ENCODE data around the gene INPPL1.
"Not testable (repeated sequence)": the region's sequence is repeated elsewhere in the genome, so short reads cannot be mapped to it uniquely, and the experiment has no call there.

The INPPL1 gene

DNA sequence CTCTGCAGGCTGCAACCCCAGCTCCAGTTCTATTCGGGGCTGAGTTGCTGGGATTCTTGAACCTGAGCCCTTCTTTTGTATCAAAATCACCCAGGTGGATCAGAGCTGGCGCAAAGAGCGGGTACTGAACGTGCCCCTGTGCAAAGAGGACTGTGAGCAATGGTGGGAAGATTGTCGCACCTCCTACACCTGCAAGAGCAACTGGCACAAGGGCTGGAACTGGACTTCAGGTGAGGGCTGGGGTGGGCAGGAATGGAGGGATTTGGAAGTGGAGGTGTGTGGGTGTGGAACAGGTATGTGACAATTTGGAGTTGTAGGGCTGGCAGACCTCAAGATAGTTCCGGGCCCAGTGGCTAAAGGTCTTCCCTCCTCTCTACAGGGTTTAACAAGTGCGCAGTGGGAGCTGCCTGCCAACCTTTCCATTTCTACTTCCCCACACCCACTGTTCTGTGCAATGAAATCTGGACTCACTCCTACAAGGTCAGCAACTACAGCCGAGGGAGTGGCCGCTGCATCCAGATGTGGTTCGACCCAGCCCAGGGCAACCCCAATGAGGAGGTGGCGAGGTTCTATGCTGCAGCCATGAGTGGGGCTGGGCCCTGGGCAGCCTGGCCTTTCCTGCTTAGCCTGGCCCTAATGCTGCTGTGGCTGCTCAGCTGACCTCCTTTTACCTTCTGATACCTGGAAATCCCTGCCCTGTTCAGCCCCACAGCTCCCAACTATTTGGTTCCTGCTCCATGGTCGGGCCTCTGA is 28.9 kb upstream of the INPPL1 start:
- Histone ChIP-seq H3K36me3 (ENCODE audit: control insufficient read depth, insufficient read depth, low read length) (no peaks in the 10 kb centered on the region), H3K9ac (ENCODE audit: low read length) (no peak overlapping the region), H3K4me1 (ENCODE audit: control insufficient read depth, insufficient read depth, low read length) (no peaks in the 10 kb centered on the region), H3K4me3 (ENCODE audit: low read length) (no peak overlapping the region), H3K27me3 (ENCODE audit: control insufficient read depth, insufficient read depth, low read length) (no peaks in the 10 kb centered on the region), H3K27ac (ENCODE audit: low read depth, low read length) (no peak overlapping the region)

GRCh38 chr11:72201445-72201844 is 23.1 kb upstream of the INPPL1 start:
- not testable (repeated sequence) for H3K27ac ChIP-seq (ENCODE audit: low read depth, low read length); H3K4me1 ChIP-seq (ENCODE audit: control insufficient read depth, insufficient read depth, low read length); H3K4me3 ChIP-seq (ENCODE audit: low read length); H3K36me3 ChIP-seq (ENCODE audit: control insufficient read depth, insufficient read depth, low read length); H3K9ac ChIP-seq (ENCODE audit: low read length); H3K27me3 ChIP-seq (ENCODE audit: control insufficient read depth, insufficient read depth, low read length)

GRCh38 chr11:72202571-72202970 is 22.0 kb upstream of the INPPL1 start:
- Histone ChIP-seq H3K4me1 (ENCODE audit: control insufficient read depth, insufficient read depth, low read length) (no peaks in the 10 kb centered on the region), H3K27me3 (ENCODE audit: control insufficient read depth, insufficient read depth, low read length) (no peaks in the 10 kb centered on the region), H3K27ac (ENCODE audit: low read depth, low read length) (no peak overlapping the region), H3K9ac (ENCODE audit: low read length) (no peak overlapping the region), H3K36me3 (ENCODE audit: control insufficient read depth, insufficient read depth, low read length) (no peaks in the 10 kb centered on the region), H3K4me3 (ENCODE audit: low read length) (no peak overlapping the region)

DNA sequence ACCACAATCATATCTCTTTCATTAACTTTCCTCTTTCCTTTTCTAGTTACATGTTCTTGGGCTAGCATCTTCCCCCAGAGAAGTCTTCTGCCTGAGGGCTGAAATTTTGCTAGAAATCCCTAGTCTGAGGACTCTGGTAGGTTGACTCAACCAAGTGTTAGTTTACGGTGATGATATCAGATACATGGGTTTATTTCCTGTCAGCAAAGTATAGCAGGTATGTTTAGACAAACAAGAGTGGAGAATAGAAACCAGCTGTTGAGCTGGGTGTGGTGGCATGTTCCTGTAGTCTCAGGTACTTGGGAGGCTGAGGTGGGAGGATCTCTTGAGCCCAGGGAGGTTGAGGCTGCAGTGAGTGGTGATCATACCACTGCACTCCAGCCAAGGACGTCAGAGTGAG is 21.4 kb upstream of the INPPL1 start:
- Histone ChIP-seq H3K4me1 (ENCODE audit: control insufficient read depth, insufficient read depth, low read length) (no peaks in the 10 kb centered on the region), H3K27ac (ENCODE audit: low read depth, low read length) (no peak overlapping the region), H3K36me3 (ENCODE audit: control insufficient read depth, insufficient read depth, low read length) (no peaks in the 10 kb centered on the region)

DNA sequence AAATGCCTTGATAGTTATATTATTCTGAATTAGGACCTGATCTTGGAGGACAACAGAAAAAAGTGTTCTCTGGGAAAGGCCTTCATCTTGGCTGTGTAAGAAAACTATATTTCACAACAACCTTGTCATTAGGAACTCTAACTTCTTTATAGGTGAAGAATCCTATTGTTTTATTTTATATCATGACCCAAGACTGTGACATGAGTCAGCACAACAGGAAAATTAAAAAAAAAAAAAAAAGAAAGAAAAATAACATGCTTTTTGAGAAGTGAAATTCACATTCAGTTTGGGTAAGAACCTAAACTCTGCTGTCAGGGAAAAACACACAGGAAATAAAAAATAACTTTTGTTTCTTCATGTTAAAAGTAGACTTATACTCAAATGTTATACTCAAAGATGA is 19.7 kb upstream of the INPPL1 start:
- H3K4me1 ChIP-seq (ENCODE audit: control insufficient read depth, insufficient read depth, low read length) = no peaks in the 10 kb centered on the region
- H3K9ac ChIP-seq (ENCODE audit: low read length) = no peak overlapping the region

More for the DNA sequence above, 21.4 kb upstream of the INPPL1 start:
- Histone ChIP-seq H3K9ac (ENCODE audit: low read length) (no peak overlapping the region), H3K4me3 (ENCODE audit: low read length) (no peak overlapping the region), H3K27me3 (ENCODE audit: control insufficient read depth, insufficient read depth, low read length) (no peaks in the 10 kb centered on the region)

DNA sequence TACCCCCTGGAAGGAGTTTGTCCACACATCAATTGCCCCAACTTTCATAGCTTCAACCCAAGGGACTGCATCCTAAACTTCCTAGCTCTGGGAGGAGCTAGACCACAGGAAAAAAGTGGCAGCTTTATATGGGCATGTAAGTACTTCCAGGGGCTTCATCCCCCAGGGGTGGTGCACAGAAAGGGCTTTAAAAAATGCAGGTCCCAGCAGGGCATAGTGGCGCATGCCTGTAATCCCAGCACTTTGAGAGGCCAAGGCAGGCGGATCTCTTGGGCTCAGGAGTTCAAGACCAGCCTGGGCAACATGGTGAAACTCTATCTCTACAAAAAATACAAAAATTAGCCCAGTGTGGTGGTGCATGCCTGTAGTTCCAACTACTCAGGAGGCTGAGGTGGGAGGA is 17.8 kb upstream of the INPPL1 start:
- H3K4me1 ChIP-seq (ENCODE audit: control insufficient read depth, insufficient read depth, low read length); H3K4me3 ChIP-seq (ENCODE audit: low read length); H3K9ac ChIP-seq (ENCODE audit: low read length); H3K27me3 ChIP-seq (ENCODE audit: control insufficient read depth, insufficient read depth, low read length); H3K27ac ChIP-seq (ENCODE audit: low read depth, low read length); H3K36me3 ChIP-seq (ENCODE audit: control insufficient read depth, insufficient read depth, low read length): not testable (repeated sequence)

More for the DNA sequence above, 19.7 kb upstream of the INPPL1 start:
- H3K36me3 ChIP-seq (ENCODE audit: control insufficient read depth, insufficient read depth, low read length) = no peaks in the 10 kb centered on the region
- H3K27ac ChIP-seq (ENCODE audit: low read depth, low read length) = no peak overlapping the region
- H3K4me3 ChIP-seq (ENCODE audit: low read length) = no peak overlapping the region
- H3K27me3 ChIP-seq (ENCODE audit: control insufficient read depth, insufficient read depth, low read length) = no peaks in the 10 kb centered on the region

GRCh38 chr11:72208281-72208680 is 16.3 kb upstream of the INPPL1 start:
- H3K27me3 ChIP-seq (ENCODE audit: control insufficient read depth, insufficient read depth, low read length) = no peaks in the 10 kb centered on the region
- H3K36me3 ChIP-seq (ENCODE audit: control insufficient read depth, insufficient read depth, low read length) = no peaks in the 10 kb centered on the region
- H3K9ac ChIP-seq (ENCODE audit: low read length) = no peak overlapping the region
- H3K27ac ChIP-seq (ENCODE audit: low read depth, low read length) = no peak overlapping the region
- no peaks in the 10 kb centered on the region for H3K4me1 ChIP-seq (ENCODE audit: control insufficient read depth, insufficient read depth, low read length)
- H3K4me3 ChIP-seq (ENCODE audit: low read length) = no peak overlapping the region

- no peaks in the 10 kb centered on the region for H3K36me3 ChIP-seq (ENCODE audit: control insufficient read depth, insufficient read depth, low read length)
- H3K27me3 ChIP-seq (ENCODE audit: control insufficient read depth, insufficient read depth, low read length) = no peaks in the 10 kb centered on the region
- H3K4me3 ChIP-seq (ENCODE audit: low read length) = no peak overlapping the region
- no peak overlapping the region for H3K9ac ChIP-seq (ENCODE audit: low read length)
- H3K27ac ChIP-seq (ENCODE audit: low read depth, low read length) = no peak overlapping the region
- H3K4me1 ChIP-seq (ENCODE audit: control insufficient read depth, insufficient read depth, low read length) = no peaks in the 10 kb centered on the region
Measured at GRCh38 chr11:72209101-72209500, 15.5 kb upstream of the INPPL1 start.

DNA sequence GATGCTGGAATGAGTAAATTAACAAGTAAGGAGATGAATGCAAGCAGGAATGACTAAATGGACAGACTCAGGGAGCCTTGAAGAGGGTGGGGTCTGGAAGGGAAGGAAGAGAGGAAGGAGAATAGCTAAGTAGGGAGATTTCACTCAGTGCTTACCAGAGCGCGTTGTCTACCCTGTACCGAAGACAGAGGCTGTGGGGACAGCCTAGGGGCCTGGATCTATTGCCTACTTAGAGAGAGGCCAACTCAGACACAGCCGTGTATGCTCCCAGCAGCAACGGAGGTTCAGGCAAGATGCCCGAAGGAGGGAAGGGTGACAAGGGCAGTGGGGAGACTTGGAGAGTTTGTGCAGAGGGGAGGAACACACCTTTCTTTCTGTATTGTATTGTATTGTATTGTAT is 7.9 kb upstream of the INPPL1 start, which contains the start of gene FOLR2:
FOLR2 (plus strand) TSS at position 157 of the 400 bp plus-strand sequence. CDS start 1,791 bp downstream, outside the sequence.
- Histone ChIP-seq H3K27ac (ENCODE audit: low read depth, low read length) (no peak within 1 kb of the TSS), H3K36me3 (ENCODE audit: control insufficient read depth, insufficient read depth, low read length) (no peaks in the 10 kb centered on the region), H3K27me3 (ENCODE audit: control insufficient read depth, insufficient read depth, low read length) (no peaks in the 10 kb centered on the region), H3K9ac (ENCODE audit: low read length) (no peak within 1 kb of the TSS), H3K4me3 (ENCODE audit: low read length) (no peak within 1 kb of the TSS), H3K4me1 (ENCODE audit: control insufficient read depth, insufficient read depth, low read length) (no peaks in the 10 kb centered on the region)

DNA sequence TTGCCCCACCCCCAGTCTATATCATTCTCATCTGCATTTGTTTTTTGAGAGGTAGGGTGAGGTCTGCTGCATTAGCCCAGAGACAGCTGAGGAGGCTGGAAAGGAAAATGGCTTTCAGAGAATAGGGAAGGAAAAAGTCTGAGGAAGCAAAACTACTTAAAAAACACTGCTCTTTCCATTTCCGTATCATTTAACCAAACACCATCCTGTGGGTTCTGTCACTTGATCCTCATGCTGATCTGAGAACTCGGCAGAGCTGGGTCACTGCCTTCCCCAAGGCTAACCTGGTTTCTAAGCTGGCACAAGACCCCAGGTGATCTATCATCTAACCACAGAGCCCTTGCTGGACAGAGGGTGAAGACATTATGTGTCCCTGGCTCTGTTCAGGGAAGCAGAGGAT is 6.7 kb upstream of the INPPL1 start:
- peaks cover 8% of the 10 kb centered on the region for H3K4me1 ChIP-seq (ENCODE audit: control insufficient read depth, insufficient read depth, low read length)
- no peaks in the 10 kb centered on the region for H3K27me3 ChIP-seq (ENCODE audit: control insufficient read depth, insufficient read depth, low read length)
- H3K36me3 ChIP-seq (ENCODE audit: control insufficient read depth, insufficient read depth, low read length) = no peaks in the 10 kb centered on the region
- no peak overlapping the region for H3K27ac ChIP-seq (ENCODE audit: low read depth, low read length)
- no peak overlapping the region for H3K4me3 ChIP-seq (ENCODE audit: low read length)
- no peak overlapping the region for H3K9ac ChIP-seq (ENCODE audit: low read length)

- Histone ChIP-seq H3K27ac (ENCODE audit: low read depth, low read length) (no peak overlapping the region), H3K4me1 (ENCODE audit: control insufficient read depth, insufficient read depth, low read length) (peaks cover 8% of the 10 kb centered on the region), H3K36me3 (ENCODE audit: control insufficient read depth, insufficient read depth, low read length) (no peaks in the 10 kb centered on the region), H3K9ac (ENCODE audit: low read length) (no peak overlapping the region), H3K27me3 (ENCODE audit: control insufficient read depth, insufficient read depth, low read length) (no peaks in the 10 kb centered on the region), H3K4me3 (ENCODE audit: low read length) (no peak overlapping the region)
Measured at GRCh38 chr11:72218251-72218745, 6.3 kb upstream of the INPPL1 start.

DNA sequence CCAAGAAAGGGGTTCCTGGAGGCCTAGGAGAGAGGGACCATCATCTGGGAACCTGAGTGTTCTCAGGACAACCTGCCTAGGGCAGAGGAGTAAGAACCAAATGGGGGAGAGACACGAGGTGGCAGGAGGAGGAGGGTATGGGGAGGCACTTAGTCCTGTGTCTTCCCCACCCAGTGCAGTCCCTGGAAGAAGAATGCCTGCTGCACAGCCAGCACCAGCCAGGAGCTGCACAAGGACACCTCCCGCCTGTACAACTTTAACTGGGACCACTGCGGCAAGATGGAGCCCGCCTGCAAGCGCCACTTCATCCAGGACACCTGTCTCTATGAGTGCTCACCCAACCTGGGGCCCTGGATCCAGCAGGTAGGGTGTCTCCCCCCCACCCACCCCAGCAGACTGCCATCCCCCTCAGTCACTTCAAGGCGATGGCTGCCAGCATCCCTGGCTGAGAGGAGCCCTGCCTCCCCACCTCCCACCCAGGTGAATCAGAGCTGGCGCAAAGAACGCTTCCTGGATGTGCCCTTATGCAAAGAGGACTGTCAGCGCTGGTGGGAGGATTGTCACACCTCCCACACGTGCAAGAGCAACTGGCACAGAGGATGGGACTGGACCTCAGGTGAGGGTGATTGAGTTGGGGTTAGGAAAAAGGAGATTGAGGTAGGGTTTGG is 3.7 kb upstream of the INPPL1 start:
- H3K9ac ChIP-seq (ENCODE audit: low read length) = no peak overlapping the region
- no peaks in the 10 kb centered on the region for H3K36me3 ChIP-seq (ENCODE audit: control insufficient read depth, insufficient read depth, low read length)
- H3K4me1 ChIP-seq (ENCODE audit: control insufficient read depth, insufficient read depth, low read length) = peaks cover 13% of the 10 kb centered on the region
- no peak overlapping the region for H3K4me3 ChIP-seq (ENCODE audit: low read length)
- no peak overlapping the region for H3K27ac ChIP-seq (ENCODE audit: low read depth, low read length)
- no peaks in the 10 kb centered on the region for H3K27me3 ChIP-seq (ENCODE audit: control insufficient read depth, insufficient read depth, low read length)
